ENCODE results near the gene STARD13. TPM values are rescaled to one million over a fixed set of nuclear protein-coding genes. Genes with fewer than 3 reads are reported as not detected.

STARD13 gene
- total and polyA plus RNA-seq, 9 donors, result 7.2 to 31.5 (median 14.0) TPM

DNA sequence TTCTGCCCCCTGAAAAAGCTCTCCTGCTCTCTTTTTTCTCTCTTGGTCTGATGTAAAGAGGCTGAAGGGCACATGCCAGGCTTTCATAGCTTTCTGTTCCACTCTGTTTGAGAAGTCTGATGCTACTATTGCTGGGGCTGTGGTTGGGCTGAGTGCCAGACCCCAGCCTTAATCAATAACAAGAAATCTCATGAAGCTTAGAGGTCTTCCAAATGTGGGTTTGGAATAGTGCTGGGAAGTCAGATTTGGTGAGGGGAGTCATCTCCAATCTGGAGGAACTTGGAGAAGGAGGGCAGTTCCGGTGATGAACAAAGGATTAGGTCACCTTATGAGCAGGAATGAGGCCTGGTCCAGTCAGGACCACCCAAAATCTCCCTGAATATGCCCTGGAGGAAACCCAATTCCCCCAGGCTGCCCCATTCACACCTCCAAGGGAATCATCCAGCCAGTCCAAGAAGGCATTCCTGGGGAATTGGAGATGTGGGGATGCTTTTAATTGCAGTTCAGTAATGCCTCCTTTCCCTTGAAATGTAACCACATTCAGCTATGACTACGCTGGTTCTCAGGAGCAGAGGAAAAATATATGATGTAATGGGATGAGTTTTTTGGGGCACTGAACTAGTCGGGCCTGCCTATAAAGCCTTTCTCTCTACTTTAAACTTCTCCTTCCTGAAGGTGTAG is 102.0 kb downstream of the STARD13 start:
- Histone ChIP-seq H3K4me3 (no peak overlapping the region), H3K27me3 (no peaks in the 10 kb centered on the region), H3K27ac (no peak overlapping the region), H3K9me3 (no peaks in the 10 kb centered on the region), H3K36me3 (no peaks in the 10 kb centered on the region), H3K4me1 (ENCODE audit: insufficient read depth) (peaks cover 28% of the 10 kb centered on the region)
- no peak for DNase-seq
- TF ChIP-seq CTCF (IDR thresholded peaks at IDR 0.05) (no peak), POLR2A (IDR thresholded peaks at IDR 0.05) (no peak), EP300 (IDR thresholded peaks at IDR 0.05) (no peak)
- intact Hi-C loops (cut with DNase I), result no loop called here
- 76 to 80% (median 78%) methylated on average over 3 of the region's 3 CpGs for WGBS, 3 donors

GRCh38 chr13:33182729-33183128 is 102.8 kb downstream of the STARD13 start:
- no peak for DNase-seq
- Histone ChIP-seq H3K4me1 (ENCODE audit: insufficient read depth) (peaks cover 22% of the 10 kb centered on the region), H3K27me3 (no peaks in the 10 kb centered on the region), H3K36me3 (no peaks in the 10 kb centered on the region), H3K27ac (no peak overlapping the region), H3K4me3 (no peak overlapping the region), H3K9me3 (no peaks in the 10 kb centered on the region)
- 91 to 95% (median 95%) methylated on average over 9 of the region's 9 CpGs for WGBS, 3 donors
- intact Hi-C loops (cut with DNase I), result no loop called here
- TF ChIP-seq POLR2A (IDR thresholded peaks at IDR 0.05) (no peak), CTCF (IDR thresholded peaks at IDR 0.05) (no peak), EP300 (IDR thresholded peaks at IDR 0.05) (no peak)

DNA sequence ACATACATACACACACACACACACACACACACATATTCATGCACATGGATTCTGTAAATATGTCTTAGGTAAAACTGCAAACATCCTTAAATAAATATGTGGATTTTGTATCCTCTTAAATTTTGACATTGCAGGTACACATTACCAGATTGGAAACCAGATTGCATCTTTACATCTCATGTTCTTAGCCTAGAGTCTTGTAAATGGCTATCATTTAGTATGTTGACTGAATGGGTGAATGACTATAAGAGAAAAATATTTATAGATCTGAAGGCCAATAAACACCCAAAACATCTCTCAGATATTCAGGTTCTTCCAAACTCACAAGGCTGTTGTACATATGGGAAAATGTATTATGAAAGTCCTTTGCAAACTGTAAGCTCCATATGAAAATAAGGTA is 104.3 kb downstream of the STARD13 start:
- Histone ChIP-seq H3K4me1 (ENCODE audit: insufficient read depth) (peaks cover 19% of the 10 kb centered on the region), H3K27me3 (no peaks in the 10 kb centered on the region), H3K27ac (no peak overlapping the region), H3K4me3 (no peak overlapping the region), H3K9me3 (no peaks in the 10 kb centered on the region), H3K36me3 (no peaks in the 10 kb centered on the region)
- no peak for DNase-seq
- no peak for TF ChIP-seq EP300 (IDR thresholded peaks at IDR 0.05)
- TF ChIP-seq CTCF (IDR thresholded peaks at IDR 0.05), result no peak
- no peak for TF ChIP-seq POLR2A (IDR thresholded peaks at IDR 0.05)
- intact Hi-C loops (cut with DNase I), result no loop called here

DNA sequence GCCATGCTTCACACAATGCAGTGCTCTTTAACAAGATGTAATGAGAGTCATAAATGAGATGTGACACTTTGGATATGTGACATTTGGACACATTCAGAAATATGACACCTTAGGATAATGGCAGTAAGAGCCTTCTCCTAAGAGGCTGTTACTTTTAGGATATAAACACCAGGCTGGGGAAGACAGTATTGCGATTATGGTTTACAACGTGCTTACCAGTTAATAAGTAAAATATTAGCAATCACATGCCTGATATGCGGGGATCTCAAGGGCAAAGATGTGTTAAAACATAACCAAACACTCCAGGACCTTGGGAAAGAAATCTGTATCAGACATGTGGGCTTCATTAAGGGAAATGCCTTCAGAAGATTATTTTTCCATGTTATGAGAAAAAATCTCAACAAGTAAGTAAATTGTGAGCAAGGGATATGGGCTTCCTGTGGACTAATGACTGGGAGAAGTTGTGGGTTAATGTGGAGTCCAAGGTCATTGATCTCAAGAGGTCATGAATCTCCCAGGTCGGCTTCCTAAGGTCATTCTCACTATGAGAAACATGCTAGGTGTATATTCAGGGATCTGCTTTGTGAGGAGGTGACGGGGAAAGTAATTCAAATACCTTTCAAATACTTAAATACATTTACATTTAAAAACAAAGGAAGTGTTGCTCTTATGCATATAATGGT is 105.3 kb downstream of the STARD13 start:
- no peak overlapping the region for H3K4me3 ChIP-seq
- 21 to 44% (median 25%) methylated on average over 5 of the region's 5 CpGs for WGBS, 3 donors
- DNase-seq, result no peak
- H3K4me1 ChIP-seq (ENCODE audit: insufficient read depth), result peaks cover 20% of the 10 kb centered on the region
- intact Hi-C loops (cut with DNase I), result no loop called here
- H3K27me3 ChIP-seq, result no peaks in the 10 kb centered on the region
- no peaks in the 10 kb centered on the region for H3K36me3 ChIP-seq
- TF ChIP-seq POLR2A (IDR thresholded peaks at IDR 0.05) (no peak), CTCF (IDR thresholded peaks at IDR 0.05) (no peak), EP300 (IDR thresholded peaks at IDR 0.05) (no peak)
- no peaks in the 10 kb centered on the region for H3K9me3 ChIP-seq
- H3K27ac ChIP-seq, result no peak overlapping the region
